Peyer's patch (tissue), 4 donors: ENCODE data around the gene UBE4B.

Experiments used
- CTCF ChIP-seq, 6 experiments: fragments of 450-650 bp in 4 of 6; fragments of 200-600 bp in 2 of 6; sonication (generic) in 1 of 6; IDR thresholded peaks; one replicate each; pipeline ENCODE4 v1.5.1; 2017 to 2019; ENCODE audit warnings: antibody characterized with exemption in 6 of 6, mild to moderate bottlenecking in 3 of 6, moderate library complexity in 1 of 6
- POLR2A ChIP-seq, 2 donors: fragments of 450-650 bp; IDR thresholded peaks; one replicate each; pipeline ENCODE4 v1.5.1; 2017; ENCODE audit warnings: antibody characterized with exemption in 2 of 2, mild to moderate bottlenecking in 2 of 2, moderate library complexity in 2 of 2

GRCh38 chr1:10181154-10181553 lies 148.4 kb downstream of the UBE4B start:
- TF ChIP-seq CTCF (IDR thresholded peaks at IDR 0.05) (no peak), POLR2A (IDR thresholded peaks at IDR 0.05) (no peak)
